BLaER1 treated with 17β-estradiol and CSF1 and Interleukin-3, amounts not matched to agents 10 nM and 100 nM (cell line): ENCODE data around the gene MND1.

Experiments
- H3K27ac ChIP-seq, 11 experiments: shearing (Covaris generic); formaldehyde crosslinking; 2 replicates each; pipeline ENCODE4 v1.8.1; 2022
- H3K27me3 ChIP-seq, 11 experiments: shearing (Covaris generic); formaldehyde crosslinking; 2 replicates each; pipeline ENCODE4 v1.8.1; 2022
- H3K36me3 ChIP-seq, 11 experiments: shearing (Covaris generic); formaldehyde crosslinking; 2 replicates each; pipeline ENCODE4 v1.8.1; 2022
- H3K4me1 ChIP-seq, 10 experiments: shearing (Covaris generic); formaldehyde crosslinking; 2 replicates each; pipeline ENCODE4 v1.8.1; 2022
- H3K4me2 ChIP-seq, 11 experiments: shearing (Covaris generic); formaldehyde crosslinking; 2 replicates each; pipeline ENCODE4 v1.8.1; 2022
- H3K4me3 ChIP-seq, 10 experiments: shearing (Covaris generic); formaldehyde crosslinking; 2 replicates each; pipeline ENCODE4 v1.8.1; 2022
- H3K9ac ChIP-seq, 11 experiments: shearing (Covaris generic); formaldehyde crosslinking; 2 replicates each; pipeline ENCODE4 v1.8.1; 2022
- H3K9me3 ChIP-seq, 11 experiments: shearing (Covaris generic); formaldehyde crosslinking; replicated peaks in 1 of 11; 2 replicates each; pipeline ENCODE4 v1.8.1; 2022
- H4K20me1 ChIP-seq, 11 experiments: shearing (Covaris generic); formaldehyde crosslinking; 2 replicates each; pipeline ENCODE4 v1.8.1; 2022
- Cebpa-rat ChIP-seq, 11 experiments: shearing (Covaris generic); IDR thresholded peaks; 2 replicates each; pipeline ENCODE4 v1.8.1; 2022

MND1 gene

GRCh38 chr4:153375303-153375702 lies 30.8 kb downstream of the MND1 start:
- Histone ChIP-seq H3K9me3 (peaks cover 33 to 37% (median 36%) of the 10 kb centered on the region in 11 experiments), H3K36me3 (peaks cover 7 to 71% (median 47%) of the 10 kb centered on the region in 11 experiments; a peak in 20 of 22 replicates), H3K9ac (no peak overlapping the region), H3K27ac (no peak overlapping the region), H3K4me2 (no peak overlapping the region), H3K4me3 (no peak overlapping the region), H3K27me3 (no peaks in the 10 kb centered on the region), H3K4me1 (peaks cover 8 to 14% (median 11%) of the 10 kb centered on the region in 10 experiments; a peak in 18 of 20 replicates), H4K20me1 (no peaks in the 10 kb centered on the region)
- no peak for TF ChIP-seq Cebpa-rat (IDR thresholded peaks at IDR 0.05)

DNA sequence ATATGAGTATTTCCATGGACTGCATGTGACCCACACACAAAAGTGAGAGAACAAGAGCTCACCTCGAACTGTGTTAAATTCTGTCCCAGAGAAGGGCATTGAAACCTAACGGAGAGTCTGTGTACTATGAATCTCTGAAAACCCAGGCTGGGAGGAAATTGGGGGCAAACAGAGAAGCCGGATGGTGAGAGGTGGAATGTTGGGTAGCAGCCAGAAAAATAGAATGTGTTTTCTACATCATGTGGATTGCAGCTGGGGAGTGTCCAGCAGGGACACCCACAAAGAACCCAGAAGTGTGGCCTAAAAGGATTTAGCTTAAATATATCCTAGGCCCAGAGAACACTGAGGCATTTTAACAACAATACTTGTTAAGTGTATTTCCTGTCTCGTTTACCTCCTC lies 38.6 kb downstream of the MND1 start:
- Histone ChIP-seq H3K4me1 (peaks cover 8 to 14% (median 11%) of the 10 kb centered on the region in 10 experiments; a peak in 18 of 20 replicates), H3K27ac (no peak overlapping the region), H3K27me3 (no peaks in the 10 kb centered on the region), H4K20me1 (no peaks in the 10 kb centered on the region), H3K4me3 (no peak overlapping the region), H3K9ac (no peak overlapping the region), H3K9me3 (peaks cover 0 to 12% (median 0%) of the 10 kb centered on the region in 11 experiments; a peak in 3 of 22 replicates), H3K36me3 (peaks cover 0 to 72% (median 52%) of the 10 kb centered on the region in 11 experiments; a peak in 18 of 22 replicates), H3K4me2 (no peak overlapping the region)
- TF ChIP-seq Cebpa-rat (IDR thresholded peaks at IDR 0.05), result no peak

- peaks cover 2 to 6% (median 4%) of the 10 kb centered on the region in 10 experiments; a peak in 14 of 20 replicates for H3K4me1 ChIP-seq
- no peak for TF ChIP-seq Cebpa-rat (IDR thresholded peaks at IDR 0.05)
- no peak overlapping the region for H3K4me3 ChIP-seq
- H3K27ac ChIP-seq, result no peak overlapping the region
- no peaks in the 10 kb centered on the region for H3K27me3 ChIP-seq
- H3K9me3 ChIP-seq, result peaks cover 0 to 17% (median 5%) of the 10 kb centered on the region in 11 experiments; a peak in 7 of 22 replicates
- H4K20me1 ChIP-seq, result no peaks in the 10 kb centered on the region
- no peak overlapping the region for H3K4me2 ChIP-seq
- peaks cover 0 to 77% (median 55%) of the 10 kb centered on the region in 11 experiments; a peak in 18 of 22 replicates for H3K36me3 ChIP-seq
- H3K9ac ChIP-seq, result no peak overlapping the region
These were observed 39.7 kb downstream of the MND1 start for GRCh38 chr4:153384160-153384559.

- H3K4me2 ChIP-seq, result no peak overlapping the region
- H3K4me1 ChIP-seq, result no peaks in the 10 kb centered on the region
- no peak for TF ChIP-seq Cebpa-rat (IDR thresholded peaks at IDR 0.05)
- peaks cover 0 to 86% (median 58%) of the 10 kb centered on the region in 11 experiments; a peak in 18 of 22 replicates for H3K36me3 ChIP-seq
- no peak overlapping the region for H3K27ac ChIP-seq
- no peaks in the 10 kb centered on the region for H4K20me1 ChIP-seq
- H3K9me3 ChIP-seq, result peaks cover 0 to 17% (median 5%) of the 10 kb centered on the region in 11 experiments; a peak in 7 of 22 replicates
- H3K9ac ChIP-seq, result no peak overlapping the region
- no peaks in the 10 kb centered on the region for H3K27me3 ChIP-seq
- H3K4me3 ChIP-seq, result no peak overlapping the region
These were observed 41.3 kb downstream of the MND1 start for GRCh38 chr4:153385784-153386183.

DNA sequence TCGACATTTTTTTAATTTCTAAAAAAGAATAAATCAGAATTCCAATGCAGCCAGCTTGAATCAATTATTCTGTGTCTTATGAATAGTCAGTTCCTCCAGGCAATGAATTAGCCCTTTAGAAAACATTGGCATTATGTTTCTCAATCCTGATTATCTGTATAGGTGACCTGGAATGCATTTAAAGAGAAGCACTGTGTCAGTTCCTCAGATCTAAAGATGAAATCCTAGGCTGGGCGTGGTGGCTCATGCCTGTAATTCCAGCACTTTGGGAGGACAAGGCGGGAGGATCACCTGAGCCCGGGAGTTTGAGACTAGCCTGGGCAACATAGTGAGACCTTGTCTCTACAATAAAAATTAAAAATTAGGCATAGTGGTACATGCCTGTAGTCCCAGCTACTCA lies 43.5 kb downstream of the MND1 start:
- Histone ChIP-seq H3K4me3 (no peak overlapping the region), H3K4me2 (no peak overlapping the region), H4K20me1 (no peaks in the 10 kb centered on the region), H3K4me1 (no peaks in the 10 kb centered on the region), H3K27me3 (no peaks in the 10 kb centered on the region), H3K27ac (no peak overlapping the region), H3K36me3 (peaks cover 0 to 92% (median 67%) of the 10 kb centered on the region in 11 experiments; a peak in 18 of 22 replicates), H3K9me3 (peaks cover 0 to 23% (median 5%) of the 10 kb centered on the region in 11 experiments; a peak in 7 of 22 replicates), H3K9ac (no peak overlapping the region)
- TF ChIP-seq Cebpa-rat (IDR thresholded peaks at IDR 0.05), result no peak

DNA sequence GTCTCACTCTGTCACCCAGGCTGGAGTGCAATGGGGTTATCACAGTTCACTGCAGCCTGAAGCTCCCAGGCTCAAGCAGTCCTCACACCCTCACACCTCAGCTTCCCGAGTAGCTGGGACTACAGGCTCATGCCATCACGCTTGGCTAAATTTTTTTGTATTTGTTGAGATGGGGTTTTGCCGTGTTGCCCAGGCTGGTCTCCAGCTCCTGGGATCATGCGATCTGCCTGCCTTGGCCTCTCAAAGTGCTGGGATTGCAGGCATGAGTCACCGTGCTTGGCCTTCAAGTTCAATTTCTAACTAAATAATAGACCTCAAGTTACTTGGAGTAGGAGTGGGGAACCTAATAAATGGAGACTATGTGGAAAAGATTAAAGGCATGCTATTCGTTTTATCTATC lies 48.9 kb downstream of the MND1 start:
- H3K36me3 ChIP-seq, result peaks cover 0 to 86% (median 66%) of the 10 kb centered on the region in 11 experiments; a peak in 18 of 22 replicates

DNA sequence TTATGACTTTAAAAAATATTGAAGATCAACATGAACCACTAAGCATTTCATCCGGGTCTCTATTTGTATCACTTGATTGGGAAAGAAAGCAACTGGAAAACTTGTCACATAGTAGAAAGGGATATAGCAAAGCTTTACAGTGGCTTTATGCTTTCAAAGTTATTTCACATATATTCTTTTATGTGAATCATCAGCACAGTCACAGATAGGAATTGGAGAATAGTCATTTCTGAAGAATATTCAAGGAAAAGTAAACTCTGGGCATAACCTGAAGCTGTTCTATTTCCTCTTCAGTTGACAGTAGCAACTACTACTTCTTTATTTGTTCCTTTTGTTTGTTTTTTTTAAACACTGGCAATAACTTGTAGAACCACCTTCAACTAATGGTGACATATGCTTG lies 50.5 kb downstream of the MND1 start:
- H3K27ac ChIP-seq, result no peak overlapping the region
- TF ChIP-seq Cebpa-rat (IDR thresholded peaks at IDR 0.05), result no peak
- no peak overlapping the region for H3K4me2 ChIP-seq

More for the DNA sequence above, 48.9 kb downstream of the MND1 start:
- Histone ChIP-seq H3K4me3 (no peak overlapping the region), H3K9me3 (peaks cover 0 to 14% (median 5%) of the 10 kb centered on the region in 11 experiments; a peak in 7 of 22 replicates), H3K27me3 (no peaks in the 10 kb centered on the region), H4K20me1 (no peaks in the 10 kb centered on the region), H3K4me1 (no peaks in the 10 kb centered on the region), H3K9ac (no peak overlapping the region), H3K4me2 (no peak overlapping the region), H3K27ac (no peak overlapping the region)
- TF ChIP-seq Cebpa-rat (IDR thresholded peaks at IDR 0.05), result no peak

DNA sequence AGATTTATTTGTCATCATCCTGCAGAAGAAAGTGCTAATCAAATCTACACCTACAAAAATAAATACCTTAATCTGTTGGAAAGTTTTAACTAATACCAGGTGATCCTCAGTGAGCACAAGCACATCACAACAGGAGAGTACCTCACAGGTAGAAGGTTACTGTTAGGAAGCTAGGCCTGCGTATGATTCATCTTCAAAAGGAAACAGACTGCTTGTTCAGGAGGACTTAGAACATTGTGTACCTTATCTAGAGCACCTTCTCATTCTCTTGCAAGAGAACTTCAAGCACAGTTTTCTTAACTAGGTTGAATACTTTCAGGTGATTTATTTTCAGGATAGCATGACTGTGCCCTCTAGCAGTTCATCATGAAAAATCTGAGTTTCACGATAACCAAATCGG lies 54.2 kb downstream of the MND1 start:
- peaks cover 0 to 15% (median 11%) of the 10 kb centered on the region in 11 experiments; a peak in 13 of 22 replicates for H3K9me3 ChIP-seq
- no peak overlapping the region for H3K9ac ChIP-seq
- H3K4me1 ChIP-seq, result no peaks in the 10 kb centered on the region
- H3K36me3 ChIP-seq, result peaks cover 0 to 97% (median 81%) of the 10 kb centered on the region in 11 experiments; a peak in 19 of 22 replicates
- H3K27me3 ChIP-seq, result no peaks in the 10 kb centered on the region
- no peaks in the 10 kb centered on the region for H4K20me1 ChIP-seq
- H3K4me2 ChIP-seq, result no peak overlapping the region
- no peak for TF ChIP-seq Cebpa-rat (IDR thresholded peaks at IDR 0.05)
- no peak overlapping the region for H3K27ac ChIP-seq
- H3K4me3 ChIP-seq, result no peak overlapping the region

More for the DNA sequence above, 50.5 kb downstream of the MND1 start:
- Histone ChIP-seq H3K36me3 (peaks cover 0 to 88% (median 70%) of the 10 kb centered on the region in 11 experiments; a peak in 18 of 22 replicates), H3K27me3 (no peaks in the 10 kb centered on the region), H3K9me3 (peaks cover 0 to 8% (median 0%) of the 10 kb centered on the region in 11 experiments; a peak in 2 of 22 replicates), H3K4me3 (no peak overlapping the region), H4K20me1 (no peaks in the 10 kb centered on the region), H3K9ac (no peak overlapping the region), H3K4me1 (no peaks in the 10 kb centered on the region)

DNA sequence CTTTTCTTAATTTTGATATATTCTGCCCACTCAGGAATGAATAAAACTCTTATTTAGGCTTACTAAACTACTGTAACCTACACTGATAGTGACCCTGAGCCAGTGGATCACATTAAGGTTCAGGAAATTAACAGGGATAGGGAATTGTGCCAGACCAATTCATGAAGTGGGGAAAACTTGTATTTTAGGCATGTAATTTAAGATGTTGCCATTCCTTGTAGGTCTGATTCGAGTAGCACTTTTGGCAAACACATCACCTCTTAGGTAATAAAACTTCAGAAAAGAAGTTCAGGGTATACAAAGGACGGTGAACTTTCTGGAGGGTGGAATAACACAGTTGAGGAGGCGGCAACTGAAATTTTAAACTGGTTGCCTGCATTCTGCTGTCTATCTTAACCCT lies 54.9 kb downstream of the MND1 start:
- Histone ChIP-seq H3K27me3 (no peaks in the 10 kb centered on the region), H3K36me3 (peaks cover 0 to 97% (median 79%) of the 10 kb centered on the region in 11 experiments; a peak in 19 of 22 replicates), H3K4me1 (no peaks in the 10 kb centered on the region), H3K27ac (no peak overlapping the region), H3K4me3 (no peak overlapping the region), H3K9me3 (peaks cover 0 to 19% (median 13%) of the 10 kb centered on the region in 11 experiments; a peak in 17 of 22 replicates), H3K9ac (no peak overlapping the region), H4K20me1 (no peaks in the 10 kb centered on the region), H3K4me2 (no peak overlapping the region)
- no peak for TF ChIP-seq Cebpa-rat (IDR thresholded peaks at IDR 0.05)

DNA sequence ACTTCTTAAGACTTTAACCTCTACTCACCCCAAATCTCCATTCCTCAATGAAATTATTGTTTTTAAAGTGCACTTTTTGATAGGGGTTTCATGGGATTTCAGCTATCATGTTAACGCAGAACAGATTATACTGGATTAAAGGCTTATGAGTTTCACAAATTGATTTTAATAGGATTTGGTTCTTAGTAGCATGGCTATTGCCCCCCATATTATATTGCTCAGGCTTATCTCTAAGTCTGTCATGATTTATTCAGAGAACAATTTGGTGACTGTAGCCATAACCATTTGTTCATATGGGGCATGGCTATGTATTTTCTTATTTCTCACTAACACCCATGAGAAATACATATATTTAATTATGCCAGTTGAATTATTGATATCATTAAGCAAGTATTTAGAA lies 57.0 kb downstream of the MND1 start:
- Histone ChIP-seq H3K9ac (no peak overlapping the region), H3K4me3 (no peak overlapping the region), H3K4me1 (no peaks in the 10 kb centered on the region), H3K27ac (no peak overlapping the region), H4K20me1 (no peaks in the 10 kb centered on the region), H3K27me3 (no peaks in the 10 kb centered on the region), H3K36me3 (peaks cover 0 to 96% (median 80%) of the 10 kb centered on the region in 11 experiments; a peak in 19 of 22 replicates), H3K4me2 (no peak overlapping the region), H3K9me3 (peaks cover 5 to 40% (median 31%) of the 10 kb centered on the region in 11 experiments; a peak in 19 of 22 replicates)
- no peak for TF ChIP-seq Cebpa-rat (IDR thresholded peaks at IDR 0.05)
